ENCODE data around the gene LCLAT1.
"Not testable (repeated sequence)": the region's sequence is repeated elsewhere in the genome, so short reads cannot be mapped to it uniquely, and the experiment has no call there.

The LCLAT1 gene

GRCh38 chr2:30484995-30485394 is 37.9 kb downstream of the LCLAT1 start:
- Mint-ChIP-seq H3K9me3 (peaks cover 2% of the 10 kb centered on the region), H3K4me1 (peaks cover 38% of the 10 kb centered on the region), H3K27me3 (no peaks in the 10 kb centered on the region), H3K36me3 (peaks cover 5% of the 10 kb centered on the region), H3K4me3 (no peak overlapping the region), H3K27ac (no peak overlapping the region)
- no peak for ATAC-seq

DNA sequence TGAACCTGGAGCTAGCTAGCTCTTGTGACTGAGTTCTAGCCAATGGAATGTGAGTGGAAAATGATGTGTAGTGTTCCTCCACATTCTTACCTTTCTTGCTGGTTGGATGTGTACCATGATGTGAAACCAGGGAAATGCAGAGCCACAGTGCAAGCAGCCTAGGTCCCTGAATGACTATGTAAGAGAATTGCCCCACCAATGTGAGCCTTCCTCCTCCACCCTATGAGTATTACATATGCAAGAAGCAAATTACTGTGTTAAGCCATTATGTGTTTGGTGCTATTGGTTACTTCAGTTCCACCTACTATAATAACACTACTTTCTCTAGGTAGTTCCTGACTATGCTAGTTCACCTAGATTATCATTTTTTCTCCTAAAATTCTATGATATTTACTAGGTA is 39.6 kb downstream of the LCLAT1 start:
- Mint-ChIP-seq H3K4me1 (peaks cover 24% of the 10 kb centered on the region), H3K9me3 (peaks cover 2% of the 10 kb centered on the region), H3K4me3 (no peak overlapping the region), H3K36me3 (peaks cover 5% of the 10 kb centered on the region), H3K27me3 (no peaks in the 10 kb centered on the region), H3K27ac (no peak overlapping the region)
- ATAC-seq: no peak

- no peak overlapping the region for H3K4me3 Mint-ChIP-seq
- H3K9me3 Mint-ChIP-seq: peaks cover 2% of the 10 kb centered on the region
- peaks cover 5% of the 10 kb centered on the region for H3K36me3 Mint-ChIP-seq
- no peak overlapping the region for H3K27ac Mint-ChIP-seq
- peaks cover 30% of the 10 kb centered on the region for H3K4me1 Mint-ChIP-seq
- H3K27me3 Mint-ChIP-seq: no peaks in the 10 kb centered on the region
- ATAC-seq: no peak
Measured at GRCh38 chr2:30487603-30488002, 40.6 kb downstream of the LCLAT1 start.

GRCh38 chr2:30488012-30488659 is 41.1 kb downstream of the LCLAT1 start:
- no peaks in the 10 kb centered on the region for H3K27me3 Mint-ChIP-seq
- ATAC-seq: no peak
- H3K27ac Mint-ChIP-seq: no peak overlapping the region
- peaks cover 2% of the 10 kb centered on the region for H3K9me3 Mint-ChIP-seq
- no peak overlapping the region for H3K4me3 Mint-ChIP-seq
- peaks cover 5% of the 10 kb centered on the region for H3K36me3 Mint-ChIP-seq
- H3K4me1 Mint-ChIP-seq: peaks cover 35% of the 10 kb centered on the region

DNA sequence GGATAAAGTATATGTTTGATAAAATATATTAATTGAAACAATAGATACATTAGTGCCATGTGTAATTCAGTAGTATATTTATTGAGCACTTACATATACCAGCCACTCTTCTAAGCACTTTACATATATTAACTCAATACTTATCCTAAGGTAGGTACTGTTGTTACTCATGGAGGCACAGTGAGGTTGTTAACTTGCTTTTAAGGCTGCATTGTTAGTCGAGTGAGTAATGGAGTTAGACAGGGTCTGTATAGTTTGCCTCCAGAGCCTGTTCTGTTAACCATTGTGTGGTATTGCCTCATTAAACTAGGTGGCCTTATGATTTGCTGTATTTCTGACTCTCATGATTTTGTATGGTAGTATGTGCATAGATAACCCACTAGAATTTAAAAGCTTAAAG is 44.2 kb downstream of the LCLAT1 start:
- Mint-ChIP-seq H3K9me3 (peaks cover 10% of the 10 kb centered on the region), H3K27me3 (no peaks in the 10 kb centered on the region), H3K27ac (no peak overlapping the region), H3K4me1 (peaks cover 46% of the 10 kb centered on the region), H3K36me3 (peaks cover 15% of the 10 kb centered on the region), H3K4me3 (no peak overlapping the region)
- ATAC-seq: no peak

DNA sequence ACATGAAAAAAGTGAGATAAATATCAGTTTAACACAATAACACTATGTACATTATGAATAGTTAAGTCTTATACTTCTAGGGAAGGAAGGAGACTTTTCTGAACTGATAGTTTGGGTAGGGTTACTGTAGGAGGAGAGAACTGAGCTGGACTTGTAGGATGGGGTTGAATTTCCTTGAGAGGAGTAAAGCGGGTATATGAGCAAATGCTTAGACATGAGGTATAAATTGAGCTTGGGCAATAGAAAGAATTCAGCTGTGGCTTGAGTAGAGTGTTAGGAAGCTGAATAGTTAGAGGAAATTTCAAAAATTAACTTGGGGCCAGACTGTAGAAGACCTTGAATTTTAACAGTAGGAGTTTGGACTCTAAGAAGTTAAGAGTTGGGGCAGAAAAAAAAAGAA is 45.1 kb downstream of the LCLAT1 start:
- ATAC-seq: no peak
- no peaks in the 10 kb centered on the region for H3K27me3 Mint-ChIP-seq
- H3K36me3 Mint-ChIP-seq: peaks cover 18% of the 10 kb centered on the region
- peaks cover 10% of the 10 kb centered on the region for H3K9me3 Mint-ChIP-seq
- H3K4me3 Mint-ChIP-seq: no peak overlapping the region
- H3K27ac Mint-ChIP-seq: no peak overlapping the region
- H3K4me1 Mint-ChIP-seq: peaks cover 45% of the 10 kb centered on the region

DNA sequence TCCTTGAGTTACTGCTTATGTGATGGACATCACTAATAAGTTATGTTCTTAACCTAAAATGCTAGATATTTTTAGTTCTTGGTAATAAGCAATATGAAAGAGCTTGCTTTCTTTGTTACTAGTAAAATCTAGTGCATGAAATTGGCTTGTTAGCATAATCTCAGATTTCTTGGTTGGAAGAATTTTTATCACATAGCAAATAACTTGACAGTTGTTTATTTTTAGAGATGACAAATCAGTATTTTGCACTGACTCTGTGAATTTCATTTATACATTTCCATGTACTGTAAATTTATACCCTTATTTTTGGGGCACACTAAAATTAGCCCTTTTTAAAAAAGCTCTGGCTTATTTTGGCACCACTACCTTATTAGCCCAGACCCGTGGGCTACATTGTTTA is 45.6 kb downstream of the LCLAT1 start:
- ATAC-seq: no peak
- peaks cover 21% of the 10 kb centered on the region for H3K36me3 Mint-ChIP-seq
- peaks cover 40% of the 10 kb centered on the region for H3K4me1 Mint-ChIP-seq
- peaks cover 10% of the 10 kb centered on the region for H3K9me3 Mint-ChIP-seq
- no peaks in the 10 kb centered on the region for H3K27me3 Mint-ChIP-seq
- H3K4me3 Mint-ChIP-seq: no peak overlapping the region
- H3K27ac Mint-ChIP-seq: no peak overlapping the region

- H3K4me3 Mint-ChIP-seq: no peak overlapping the region
- H3K36me3 Mint-ChIP-seq: peaks cover 29% of the 10 kb centered on the region
- H3K4me1 Mint-ChIP-seq: peaks cover 35% of the 10 kb centered on the region
Measured at GRCh38 chr2:30493440-30493839, 46.4 kb downstream of the LCLAT1 start.

DNA sequence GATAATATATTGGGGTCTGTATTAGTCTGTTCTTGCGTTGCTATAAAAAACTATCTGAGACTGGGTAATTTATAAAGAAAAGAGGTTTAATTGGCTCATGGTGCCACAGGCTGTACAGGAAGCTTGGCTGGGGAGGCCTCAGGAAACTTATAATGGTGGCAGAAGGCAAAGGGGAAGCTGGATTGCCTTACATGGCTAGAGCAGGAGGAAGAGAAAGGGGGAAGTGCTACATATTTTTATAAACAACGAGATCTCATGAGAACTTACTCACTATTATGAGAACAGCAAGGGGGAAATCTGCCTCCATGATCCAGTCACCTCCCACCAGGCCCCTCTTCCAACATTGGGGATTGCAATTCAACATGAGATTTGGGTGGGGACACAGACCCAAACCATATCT is 48.9 kb downstream of the LCLAT1 start:
- H3K9me3 Mint-ChIP-seq: peaks cover 22% of the 10 kb centered on the region
- not testable (repeated sequence) for H3K4me3 Mint-ChIP-seq, H3K27me3 Mint-ChIP-seq
- ATAC-seq: peak; percentile 58
- H3K36me3 Mint-ChIP-seq: peaks cover 37% of the 10 kb centered on the region
- H3K27ac Mint-ChIP-seq: peak overlapping the region; percentile 63
- peaks cover 31% of the 10 kb centered on the region for H3K4me1 Mint-ChIP-seq

More at GRCh38 chr2:30493440-30493839, 46.4 kb downstream of the LCLAT1 start:
- peaks cover 17% of the 10 kb centered on the region for H3K9me3 Mint-ChIP-seq
- no peak overlapping the region for H3K27ac Mint-ChIP-seq
- ATAC-seq: no peak
- H3K27me3 Mint-ChIP-seq: no peaks in the 10 kb centered on the region

DNA sequence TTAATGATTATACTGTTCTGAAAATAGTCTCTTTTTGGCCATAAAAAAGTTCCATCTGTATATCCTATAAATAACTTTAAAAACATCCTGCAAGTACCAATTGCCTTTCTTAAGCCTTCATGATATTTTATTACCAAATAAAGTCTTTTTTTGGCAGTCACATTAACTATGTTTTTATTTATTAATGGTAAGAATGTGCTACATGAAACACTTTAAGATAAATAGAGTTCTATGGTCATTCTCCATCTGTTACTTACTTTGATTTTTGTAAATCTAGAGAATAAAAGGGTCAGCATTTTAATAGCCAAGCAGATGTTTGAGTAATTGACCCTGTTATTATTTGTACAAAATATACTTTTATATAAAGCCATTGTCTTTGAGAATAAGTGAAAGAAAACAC is 52.6 kb downstream of the LCLAT1 start:
- Mint-ChIP-seq H3K27ac (no peak overlapping the region), H3K27me3 (no peaks in the 10 kb centered on the region), H3K36me3 (peaks cover 50% of the 10 kb centered on the region), H3K9me3 (peaks cover 24% of the 10 kb centered on the region), H3K4me3 (no peak overlapping the region), H3K4me1 (peaks cover 44% of the 10 kb centered on the region)
- no peak for ATAC-seq

DNA sequence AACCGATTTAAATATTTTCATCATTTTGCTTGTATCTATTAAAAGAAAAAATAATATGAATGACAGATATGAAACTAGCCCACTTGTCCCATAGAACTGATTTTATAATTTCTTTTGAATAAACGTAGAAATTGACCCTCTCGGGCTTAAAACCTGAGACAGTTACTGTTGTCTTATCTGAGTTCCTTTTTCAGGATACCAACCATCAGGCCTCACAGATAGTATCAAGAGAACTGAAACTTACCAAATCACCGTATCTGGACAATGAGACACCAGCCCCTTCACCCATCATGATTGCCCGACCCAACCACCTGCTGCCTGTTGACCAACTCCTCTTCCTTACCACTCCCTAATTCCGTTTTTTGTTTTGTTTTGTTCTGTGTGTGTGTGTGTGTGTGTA is 53.7 kb downstream of the LCLAT1 start:
- no peak for ATAC-seq
- H3K4me1 Mint-ChIP-seq: peaks cover 48% of the 10 kb centered on the region
- no peak overlapping the region for H3K27ac Mint-ChIP-seq
- no peaks in the 10 kb centered on the region for H3K27me3 Mint-ChIP-seq
- H3K9me3 Mint-ChIP-seq: peaks cover 20% of the 10 kb centered on the region
- no peak overlapping the region for H3K4me3 Mint-ChIP-seq
- H3K36me3 Mint-ChIP-seq: peaks cover 45% of the 10 kb centered on the region

- Mint-ChIP-seq H3K9me3 (peaks cover 15% of the 10 kb centered on the region), H3K4me1 (peaks cover 41% of the 10 kb centered on the region), H3K27ac (peak overlapping the region; percentile 73), H3K27me3 (no peaks in the 10 kb centered on the region), H3K36me3 (peaks cover 33% of the 10 kb centered on the region), H3K4me3 (no peak overlapping the region)
- no peak for ATAC-seq
Measured at GRCh38 chr2:30502310-30502709, 55.3 kb downstream of the LCLAT1 start.

DNA sequence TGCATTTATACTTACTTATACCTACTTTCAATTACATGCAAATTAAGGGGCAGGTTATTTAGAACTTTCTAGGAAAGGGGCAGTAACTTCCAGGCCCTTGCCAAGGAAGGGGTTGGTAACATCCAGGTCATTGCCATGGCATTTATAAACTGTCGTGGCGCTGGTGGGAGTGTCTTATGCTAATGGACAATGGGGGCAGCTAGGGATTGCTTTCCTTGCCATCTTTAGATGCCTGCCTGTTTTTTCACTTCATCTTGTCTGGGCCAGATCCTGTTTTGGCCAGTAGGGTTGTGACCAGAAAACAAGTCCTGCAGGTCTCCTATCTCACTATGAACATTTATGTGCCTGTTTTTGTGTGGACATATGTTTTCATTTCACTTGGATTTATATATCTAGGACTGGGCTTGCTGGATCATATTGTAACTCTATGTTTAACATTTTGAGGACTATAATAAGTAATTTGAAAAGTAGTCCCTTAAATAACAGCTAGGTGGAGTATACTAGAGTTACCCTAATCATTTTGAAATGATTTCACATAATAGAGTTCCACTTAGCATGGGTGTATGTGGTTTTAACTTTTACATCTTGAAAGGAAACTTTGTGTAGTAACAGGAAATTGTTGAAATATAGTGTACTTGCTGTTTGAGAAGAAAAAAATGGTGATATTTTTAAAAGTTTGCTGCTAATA is 56.1 kb downstream of the LCLAT1 start:
- H3K4me1 Mint-ChIP-seq: peaks cover 41% of the 10 kb centered on the region
- peak; percentile 75 for ATAC-seq
- H3K27me3 Mint-ChIP-seq: no peaks in the 10 kb centered on the region
- H3K27ac Mint-ChIP-seq: peak overlapping the region; percentile 73
- no peak overlapping the region for H3K4me3 Mint-ChIP-seq
- peaks cover 33% of the 10 kb centered on the region for H3K36me3 Mint-ChIP-seq
- peaks cover 14% of the 10 kb centered on the region for H3K9me3 Mint-ChIP-seq

DNA sequence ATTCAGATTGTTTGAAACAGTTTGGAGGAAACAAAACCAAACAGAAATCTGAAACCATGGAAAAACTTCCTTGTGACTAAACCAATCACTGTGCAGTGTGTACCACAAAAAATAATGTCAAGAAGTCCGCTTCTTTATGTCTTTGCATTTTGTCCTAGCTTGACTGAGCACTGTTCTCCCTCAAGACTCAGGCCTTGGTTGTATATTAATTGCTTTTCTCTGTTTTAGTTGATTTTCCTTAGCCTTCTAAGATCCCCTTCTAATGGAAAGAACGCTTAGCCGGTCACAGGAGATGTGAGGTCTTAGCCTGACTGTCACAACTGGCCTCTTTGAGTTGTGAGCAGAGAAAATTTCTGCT is 56.6 kb downstream of the LCLAT1 start:
- Mint-ChIP-seq H3K36me3 (peaks cover 31% of the 10 kb centered on the region), H3K27ac (peak overlapping the region; percentile 73), H3K27me3 (no peaks in the 10 kb centered on the region), H3K4me1 (peaks cover 41% of the 10 kb centered on the region), H3K4me3 (no peak overlapping the region), H3K9me3 (peaks cover 12% of the 10 kb centered on the region)
- ATAC-seq: peak; percentile 82

GRCh38 chr2:30504731-30505130 is 57.7 kb downstream of the LCLAT1 start:
- H3K27me3 Mint-ChIP-seq: no peaks in the 10 kb centered on the region
- H3K9me3 Mint-ChIP-seq: peaks cover 12% of the 10 kb centered on the region
- H3K4me1 Mint-ChIP-seq: peaks cover 49% of the 10 kb centered on the region
- no peak for ATAC-seq
- peaks cover 33% of the 10 kb centered on the region for H3K36me3 Mint-ChIP-seq
- H3K27ac Mint-ChIP-seq: peak overlapping the region; percentile 73
- no peak overlapping the region for H3K4me3 Mint-ChIP-seq

- Mint-ChIP-seq H3K27ac (peak overlapping the region; percentile 73), H3K27me3 (no peaks in the 10 kb centered on the region), H3K4me1 (peaks cover 58% of the 10 kb centered on the region), H3K36me3 (peaks cover 36% of the 10 kb centered on the region), H3K9me3 (peaks cover 12% of the 10 kb centered on the region), H3K4me3 (no peak overlapping the region)
- no peak for ATAC-seq
Measured at GRCh38 chr2:30505500-30506180, 58.6 kb downstream of the LCLAT1 start.

Data from stimulated activated memory B cell treated with anti-CD40 and anti-IgM and Interleukin-4, amounts not matched to agents 10 μg/mL and 1 μg/mL and 100 μg/mL, for 72 hours (primary cell).